Bronchial epithelial cell (primary cell): Measurements from ENCODE around the gene GLIS1. TPM values are rescaled to one million over a fixed set of nuclear protein-coding genes. Genes with fewer than 3 reads are reported as not detected.

Experiments used
- DNase-seq: peaks from one replicate; pipeline ENCODE4 v3.0.0-alpha.2; 2010; ENCODE audit warnings: low read depth
- FAIRE-seq: peaks from 2 replicates; lab custom pipeline; 2011; peaks lifted over from hg19 to GRCh38; lab: Jason Lieb, UNC
- H3K27me3 ChIP-seq: 2 replicates; pipeline ENCODE4 v1.5.1; 2011; ENCODE audit warnings: low read length; ENCODE audit not compliant: control insufficient read depth, insufficient read depth
- H3K36me3 ChIP-seq: 2 replicates; pipeline ENCODE4 v1.5.1; 2011; ENCODE audit warnings: low read length; ENCODE audit not compliant: control insufficient read depth, insufficient read depth
- H3K4me3 ChIP-seq: 2 replicates; pipeline ENCODE4 v1.5.1; 2011; ENCODE audit warnings: mild to moderate bottlenecking, low read depth, low read length, control low read depth
- total RNA-seq: library from RNA; depleted of rRNA; stranded (reverse); fragments of >200 nt; gene quantifications from 2 replicates; pipeline ENCODE4 v1.2.1, GENCODE V29; 2014
- TF ChIP-seq, protein P1 (sequence below): IDR thresholded peaks from 2 replicates; pipeline ENCODE4 v1.5.1; 2011; ENCODE audit warnings: mild to moderate bottlenecking, moderate library complexity, low read length, control low read depth, inconsistent platforms; ENCODE audit not compliant: insufficient read depth, severe bottlenecking

GLIS1 gene
- total RNA-seq, 1 donor from 2014 or later = under 0.01 TPM

DNA sequence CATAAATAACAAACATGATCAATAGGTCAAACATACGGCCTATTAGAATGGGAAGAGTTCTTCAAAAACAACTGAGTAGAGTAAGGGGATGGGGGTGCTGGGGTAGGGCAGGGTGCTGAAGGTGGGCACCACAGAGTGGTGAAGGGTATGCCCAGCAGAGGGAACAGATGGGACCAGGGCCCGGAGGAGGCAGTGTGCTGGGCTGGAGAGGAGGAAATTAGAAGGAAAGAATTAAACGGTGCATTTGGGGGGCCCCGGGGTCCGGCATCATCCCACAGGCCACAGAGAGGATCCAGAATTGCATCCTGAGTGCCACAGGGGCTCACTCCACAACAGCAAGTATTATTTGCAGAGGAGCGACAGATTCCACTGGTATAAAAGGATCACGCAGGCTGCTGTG lies 94.5 kb downstream of the GLIS1 start:
- no peak overlapping the region for H3K4me3 ChIP-seq
- no peaks in the 10 kb centered on the region for H3K36me3 ChIP-seq
- H3K27me3 ChIP-seq = peaks cover 6% of the 10 kb centered on the region
- no peak for FAIRE-seq
- TF ChIP-seq, protein P1, sequence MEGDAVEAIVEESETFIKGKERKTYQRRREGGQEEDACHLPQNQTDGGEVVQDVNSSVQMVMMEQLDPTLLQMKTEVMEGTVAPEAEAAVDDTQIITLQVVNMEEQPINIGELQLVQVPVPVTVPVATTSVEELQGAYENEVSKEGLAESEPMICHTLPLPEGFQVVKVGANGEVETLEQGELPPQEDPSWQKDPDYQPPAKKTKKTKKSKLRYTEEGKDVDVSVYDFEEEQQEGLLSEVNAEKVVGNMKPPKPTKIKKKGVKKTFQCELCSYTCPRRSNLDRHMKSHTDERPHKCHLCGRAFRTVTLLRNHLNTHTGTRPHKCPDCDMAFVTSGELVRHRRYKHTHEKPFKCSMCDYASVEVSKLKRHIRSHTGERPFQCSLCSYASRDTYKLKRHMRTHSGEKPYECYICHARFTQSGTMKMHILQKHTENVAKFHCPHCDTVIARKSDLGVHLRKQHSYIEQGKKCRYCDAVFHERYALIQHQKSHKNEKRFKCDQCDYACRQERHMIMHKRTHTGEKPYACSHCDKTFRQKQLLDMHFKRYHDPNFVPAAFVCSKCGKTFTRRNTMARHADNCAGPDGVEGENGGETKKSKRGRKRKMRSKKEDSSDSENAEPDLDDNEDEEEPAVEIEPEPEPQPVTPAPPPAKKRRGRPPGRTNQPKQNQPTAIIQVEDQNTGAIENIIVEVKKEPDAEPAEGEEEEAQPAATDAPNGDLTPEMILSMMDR = no peak
- no peak for DNase-seq

DNA sequence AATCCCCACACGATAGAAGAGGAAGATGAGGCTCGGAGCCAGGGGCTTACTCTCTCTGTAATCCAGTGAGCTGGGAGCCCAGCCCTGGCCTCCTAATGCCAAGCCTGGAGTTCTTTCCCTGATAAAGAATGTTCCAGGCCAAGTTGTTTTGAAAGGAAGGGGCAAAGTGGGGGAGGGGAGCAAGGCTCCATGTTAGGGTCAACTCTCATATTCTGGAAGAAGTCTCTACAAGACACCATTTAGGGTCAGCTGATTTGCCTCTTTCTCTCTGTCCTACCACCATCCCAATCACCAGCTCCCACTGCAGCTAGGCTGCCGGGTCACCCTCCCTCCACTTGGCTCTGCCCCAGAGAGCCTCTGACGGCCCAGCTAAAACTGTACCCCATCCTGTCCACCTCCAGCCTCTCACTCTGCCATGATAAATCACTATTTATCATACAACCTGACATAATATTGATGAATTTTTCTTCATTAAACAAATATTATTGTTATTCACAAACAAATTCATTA lies 95.0 kb downstream of the GLIS1 start:
- DNase-seq (no peak), FAIRE-seq (no peak)
- TF ChIP-seq, protein P1 = no peak
- H3K4me3 ChIP-seq = no peak overlapping the region
- peaks cover 6% of the 10 kb centered on the region for H3K27me3 ChIP-seq
- no peaks in the 10 kb centered on the region for H3K36me3 ChIP-seq

DNA sequence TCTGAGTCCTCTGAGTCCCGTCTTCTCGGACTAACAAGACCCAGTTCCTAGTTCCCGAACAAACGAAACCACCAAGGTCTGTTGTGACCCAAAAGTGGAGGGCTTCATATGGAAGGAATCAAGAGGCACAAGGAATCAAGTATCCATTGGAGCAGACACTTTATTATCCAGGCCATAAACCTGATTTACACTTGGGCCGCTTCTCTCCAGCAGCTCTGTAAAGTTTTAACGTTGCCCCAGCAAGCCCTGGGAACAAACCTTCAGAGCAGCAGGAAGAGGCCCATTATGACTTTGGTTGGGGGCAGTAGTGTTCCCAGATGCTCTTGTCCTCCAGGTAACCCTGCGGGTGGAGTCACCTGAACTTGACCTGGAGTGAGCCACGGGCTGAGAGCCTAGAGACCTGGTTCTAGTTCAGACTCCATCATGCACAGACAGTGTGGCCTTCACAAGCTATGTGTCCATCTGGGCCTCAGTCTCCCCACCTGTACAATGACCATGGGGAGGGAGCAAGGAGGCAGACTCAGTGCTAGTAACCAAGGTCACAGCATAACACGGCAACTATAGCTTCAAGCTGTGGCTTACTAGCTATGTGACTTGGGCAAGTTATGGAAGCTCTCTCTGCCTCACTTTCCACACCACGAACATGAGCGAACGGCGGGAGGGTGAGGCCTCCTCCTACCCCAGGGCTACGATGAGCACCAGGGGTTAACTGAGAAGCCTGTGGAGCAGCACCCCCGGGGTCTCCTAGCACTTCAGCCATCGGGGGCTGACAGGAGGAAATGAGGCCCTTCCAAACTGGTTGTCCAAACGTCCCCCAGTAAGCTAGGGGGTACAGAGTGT lies 95.7 kb downstream of the GLIS1 start:
- peaks cover 6% of the 10 kb centered on the region for H3K27me3 ChIP-seq
- FAIRE-seq (no peak), DNase-seq (no peak)
- no peaks in the 10 kb centered on the region for H3K36me3 ChIP-seq
- TF ChIP-seq, protein P1 = no peak
- H3K4me3 ChIP-seq = no peak overlapping the region

DNA sequence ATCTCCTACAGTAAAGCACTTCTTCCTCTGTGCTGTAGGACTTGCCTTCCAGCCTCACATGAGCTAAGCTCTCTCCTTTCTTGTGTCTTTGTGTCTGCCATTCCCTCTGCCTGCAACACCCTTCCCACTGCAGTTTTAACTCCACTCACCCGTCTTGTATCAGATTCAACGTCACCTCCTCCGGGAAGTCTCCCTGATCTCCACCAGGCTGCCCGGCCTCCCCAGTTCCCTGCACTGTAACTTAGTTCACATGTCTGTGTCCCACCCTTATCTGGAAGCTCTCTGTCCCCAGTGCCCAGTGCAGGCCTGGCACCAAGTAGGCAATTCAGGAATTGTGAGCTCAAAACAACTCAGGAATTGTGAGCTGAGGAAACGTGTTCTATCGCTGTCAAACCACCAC lies 96.4 kb downstream of the GLIS1 start:
- Histone ChIP-seq H3K36me3 (no peaks in the 10 kb centered on the region), H3K4me3 (no peak overlapping the region), H3K27me3 (peaks cover 6% of the 10 kb centered on the region)
- TF ChIP-seq, protein P1 = no peak
- no peak for FAIRE-seq
- no peak for DNase-seq

DNA sequence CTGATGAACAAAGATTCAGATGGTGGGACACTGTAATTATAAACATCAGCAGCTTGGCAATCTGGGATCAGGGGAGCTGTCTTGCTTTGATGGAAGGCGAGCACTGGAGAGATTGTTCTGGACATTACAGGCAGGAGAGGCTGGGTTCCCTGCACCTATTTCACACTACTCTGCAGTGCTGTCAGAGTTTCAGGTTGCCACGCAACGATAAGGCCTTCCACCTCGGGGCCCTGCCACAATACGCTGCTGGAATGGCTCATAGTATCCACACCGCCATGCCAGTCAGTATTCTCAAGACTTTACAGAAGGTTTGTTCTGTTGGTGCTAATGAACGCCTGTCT lies 96.8 kb downstream of the GLIS1 start:
- TF ChIP-seq, protein P1 = no peak
- Histone ChIP-seq H3K4me3 (no peak overlapping the region), H3K27me3 (peaks cover 6% of the 10 kb centered on the region), H3K36me3 (no peaks in the 10 kb centered on the region)
- FAIRE-seq (no peak), DNase-seq (no peak)
